GM18951 (cell line): ENCODE data around the gene MAP4K1.

Experiments
- POLR2A ChIP-seq: IDR thresholded peaks from 4 replicates; pipeline ENCODE4 v1.6.1; 2011; ENCODE audit warnings: mild to moderate bottlenecking; ENCODE audit not compliant: insufficient read length, insufficient read depth; ENCODE audit errors: extremely low read depth
- in situ Hi-C: fragments of 300-500 bp; cut with MboI; formaldehyde crosslinking; loops from one replicate; pipeline ENCODE4 v1.12.0; 2022; ENCODE audit warnings: low sequenced_read_pairs, mixed read lengths, inconsistent platforms; ENCODE audit not compliant: unreplicated experiment

The MAP4K1 gene

GRCh38 chr19:38617764-38618589 is at the start of gene MAP4K1:
Gene MAP4K1 (minus strand): TSS chr19:38617953. CDS start chr19:38617895, 58 bp downstream.
- in situ Hi-C loops, result no loop called here
- peak; percentile 73 for TF ChIP-seq POLR2A

GRCh38 chr19:38666663-38667511 is 49.1 kb upstream of the MAP4K1 start:
- in situ Hi-C loops, result no loop called here
- no peak for TF ChIP-seq POLR2A

GRCh38 chr19:38665950-38666662 is 48.4 kb upstream of the MAP4K1 start:
- in situ Hi-C loops, result no loop called here
- no peak for TF ChIP-seq POLR2A

- in situ Hi-C loops, result no loop called here
- TF ChIP-seq POLR2A, result no peak
Observed at GRCh38 chr19:38665219-38665931, 47.6 kb upstream of the MAP4K1 start.

- TF ChIP-seq POLR2A, result no peak
- in situ Hi-C loops, result no loop called here
Observed at GRCh38 chr19:38664503-38665211, 46.9 kb upstream of the MAP4K1 start.

- no peak for TF ChIP-seq POLR2A
- in situ Hi-C loops, result no loop called here
Observed at GRCh38 chr19:38663957-38664502, 46.3 kb upstream of the MAP4K1 start.

- TF ChIP-seq POLR2A, result no peak
- in situ Hi-C loops, result no loop called here
Observed at GRCh38 chr19:38663156-38663651, 45.5 kb upstream of the MAP4K1 start.

GRCh38 chr19:38662537-38663155 is 44.9 kb upstream of the MAP4K1 start:
- in situ Hi-C loops, result no loop called here
- TF ChIP-seq POLR2A, result no peak

GRCh38 chr19:38661996-38662395 is 44.2 kb upstream of the MAP4K1 start:
- TF ChIP-seq POLR2A, result no peak
- in situ Hi-C loops, result no loop called here

- in situ Hi-C loops, result no loop called here
- no peak for TF ChIP-seq POLR2A
Observed at GRCh38 chr19:38661136-38661535, 43.4 kb upstream of the MAP4K1 start.

GRCh38 chr19:38660724-38661123 is 43.0 kb upstream of the MAP4K1 start:
- in situ Hi-C loops, result no loop called here
- no peak for TF ChIP-seq POLR2A
